SK-N-SH (cell line): ENCODE measurements around the gene COL24A1. TPM values are rescaled to one million over a fixed set of nuclear protein-coding genes. Genes with fewer than 3 reads are reported as not detected.

ENCODE experiments used
- CTCF ChIA-PET: fragments of 300-600, 350-600 bp; formaldehyde crosslinking; extraction: SDS; loops from one replicate; lab custom pipeline; 2021; lab: Yijun Ruan, JAX
- POLR2A ChIA-PET: fragments of 350-600 bp; sonication (Branson Sonifier 250); formaldehyde crosslinking; extraction: SDS; loops from one replicate; lab custom pipeline; 2020; ENCODE audit warnings: antibody characterized with exemption, inconsistent platforms; lab: Yijun Ruan, JAX
- DNase-seq: peaks from one replicate; pipeline ENCODE4 v3.0.0; 2012
- H2AFZ ChIP-seq: fragments of 200-600 bp; sonication (generic); 2 replicates; pipeline ENCODE4 v1.8.1; 2016; ENCODE audit warnings: antibody characterized with exemption, mild to moderate bottlenecking, low read depth
- H3F3A ChIP-seq: fragments of 200-600 bp; sonication (generic); replicated peaks from 2 replicates; pipeline ENCODE3; 2016; ENCODE audit warnings: antibody characterized with exemption, mild to moderate bottlenecking; ENCODE audit not compliant: insufficient read depth
- H3K27ac ChIP-seq, 2 experiments: fragments of 200-500 bp in 1 of 2; fragments of 200-600 bp in 1 of 2; sonication (Bioruptor generic) in 1 of 2; sonication (generic), shearing (Covaris generic) in 1 of 2; 2 replicates each; pipeline versions ENCODE4 v1.5.1 to v1.6.1; 2014 to 2016; ENCODE audit warnings: low read depth in 2 of 2, inconsistent platforms in 1 of 2, low read length in 1 of 2, mild to moderate bottlenecking in 1 of 2, mixed read lengths in 1 of 2
- H3K27me3 ChIP-seq: fragments of 200-600 bp; sonication (generic), shearing (Covaris generic); 2 replicates; pipeline ENCODE4 v1.6.1; 2016; ENCODE audit warnings: mixed run types; ENCODE audit not compliant: insufficient read depth
- H3K36me3 ChIP-seq, 2 experiments: fragments of 200-500 bp in 1 of 2; fragments of 200-600 bp in 1 of 2; sonication (Bioruptor generic) in 1 of 2; sonication (generic) in 1 of 2; replicated peaks in 1 of 2; 2 replicates each; pipeline versions ENCODE3 to v1.5.1; 2014 to 2016; ENCODE audit warnings: low read length in 1 of 2, mild to moderate bottlenecking in 1 of 2; ENCODE audit not compliant: insufficient read depth in 2 of 2, control insufficient read depth in 1 of 2
- H3K4me1 ChIP-seq, 2 experiments: fragments of 200-500 bp in 1 of 2; fragments of 200-600 bp in 1 of 2; sonication (Bioruptor generic) in 1 of 2; sonication (generic), shearing (Covaris generic) in 1 of 2; 2 replicates each; pipeline versions ENCODE4 v1.5.1 to v1.6.1; 2014 to 2016; ENCODE audit warnings: low read depth in 1 of 2, low read length in 1 of 2, mixed run types in 1 of 2; ENCODE audit not compliant: insufficient read depth in 2 of 2, control insufficient read depth in 1 of 2
- H3K4me2 ChIP-seq: fragments of 200-600 bp; sonication (generic), shearing (Covaris generic); 2 replicates; pipeline ENCODE4 v1.6.1; 2017; ENCODE audit warnings: mixed run types
- H3K4me3 ChIP-seq, 2 experiments: fragments of 200-500 bp in 1 of 2; fragments of 200-600 bp in 1 of 2; sonication (Bioruptor generic) in 1 of 2; sonication (generic), shearing (Covaris generic) in 1 of 2; 2 replicates each; pipeline versions ENCODE4 v1.5.1 to v1.8.1; 2014 to 2016; ENCODE audit warnings: low read depth in 2 of 2, inconsistent platforms in 1 of 2, low read length in 1 of 2, mild to moderate bottlenecking in 1 of 2, mixed read lengths in 1 of 2, moderate library complexity in 1 of 2
- H3K79me2 ChIP-seq: fragments of 200-600 bp; sonication (generic); 2 replicates; pipeline ENCODE4 v1.8.1; 2017; ENCODE audit warnings: mild to moderate bottlenecking; ENCODE audit not compliant: insufficient read depth
- H3K9ac ChIP-seq: fragments of 200-600 bp; sonication (generic); 2 replicates; pipeline ENCODE4 v1.6.1; 2017; ENCODE audit warnings: mixed run types
- H3K9me2 ChIP-seq: fragments of 200-600 bp; sonication (generic); 2 replicates; pipeline ENCODE4 v1.6.1; 2017; ENCODE audit warnings: mixed run types
- H3K9me3 ChIP-seq: fragments of 200-600 bp; sonication (generic); 2 replicates; pipeline ENCODE4 v1.6.1; 2017; ENCODE audit warnings: mixed run types, mild to moderate bottlenecking, moderate library complexity
- H4K20me1 ChIP-seq: fragments of 200-600 bp; sonication (generic); 2 replicates; pipeline ENCODE4 v1.6.1; 2017; ENCODE audit warnings: mild to moderate bottlenecking, mixed run types; ENCODE audit not compliant: insufficient read depth
- CHD2 ChIP-seq: fragments of 150-350 bp; IDR thresholded peaks from 2 replicates; pipeline ENCODE4 v1.6.1; 2018; ENCODE audit warnings: low read length; ENCODE audit not compliant: partially characterized antibody
- FOXM1 ChIP-seq: IDR thresholded peaks from 2 replicates; pipeline ENCODE4 v1.4.0; 2012; ENCODE audit warnings: low read depth, mild to moderate bottlenecking
- GATA2 ChIP-seq: sonication (generic); formaldehyde crosslinking; IDR thresholded peaks from 2 replicates; pipeline ENCODE4 v1.5.0; 2020; ENCODE audit warnings: mild to moderate bottlenecking, missing genetic modification reagents
- MXI1 ChIP-seq: IDR thresholded peaks from 2 replicates; pipeline ENCODE4 v1.6.1; 2012; ENCODE audit warnings: mild to moderate bottlenecking, low read depth, low read length, improper control_type of control experiment
- NRF1 ChIP-seq: IDR thresholded peaks from 2 replicates; pipeline ENCODE4 v1.6.1; 2012; ENCODE audit warnings: low read depth, mild to moderate bottlenecking, low read length
- POLR2AphosphoS5 ChIP-seq: IDR thresholded peaks from 2 replicates; pipeline ENCODE4 v1.6.1; 2012; ENCODE audit warnings: low read depth, low read length
- RAD21 ChIP-seq: IDR thresholded peaks from 2 replicates; pipeline ENCODE4 v1.6.1; 2012; ENCODE audit warnings: mild to moderate bottlenecking, low read length
- RFX5 ChIP-seq: IDR thresholded peaks from 2 replicates; pipeline ENCODE4 v1.6.1; 2012; ENCODE audit warnings: mild to moderate bottlenecking, improper control_type of control experiment, low read length
- RXRA ChIP-seq: IDR thresholded peaks from 2 replicates; pipeline ENCODE4 v1.4.0; 2012; ENCODE audit warnings: low read depth, mild to moderate bottlenecking, borderline replicate concordance
- SIN3A ChIP-seq: IDR thresholded peaks from 2 replicates; pipeline ENCODE4 v1.6.1; 2012; ENCODE audit warnings: low read depth, mild to moderate bottlenecking, low read length, moderate library complexity, borderline replicate concordance
- TCF12 ChIP-seq: IDR thresholded peaks from 2 replicates; pipeline ENCODE4 v1.4.0; 2012
- TEAD4 ChIP-seq: IDR thresholded peaks from 2 replicates; pipeline ENCODE4 v1.4.0; 2012; ENCODE audit warnings: mild to moderate bottlenecking, borderline replicate concordance; ENCODE audit not compliant: insufficient read depth
- USF2 ChIP-seq: fragments of 150-350 bp; IDR thresholded peaks from 2 replicates; pipeline ENCODE4 v1.6.1; 2017; ENCODE audit warnings: antibody characterized with exemption, low read length, low read depth, borderline replicate concordance
- YY1 ChIP-seq: IDR thresholded peaks from 2 replicates; pipeline ENCODE4 v1.4.0; 2012; ENCODE audit warnings: low read depth, mild to moderate bottlenecking
- WGBS: methylation state at CpG from one replicate; pipeline ENCODE4 v1.1.6; 2017; ENCODE audit warnings: low lambda C conversion rate; 5-methylcytosine and 5-hydroxymethylcytosine counted together
- polyA plus RNA-seq, 3 experiments: library from polyadenylated mRNA; depleted of rRNA; stranded (reverse); fragments of >200 nt; gene quantifications; 2 replicates each; pipeline ENCODE4 v1.2.3, GENCODE V29; 2012
- TF ChIP-seq, protein P1 (sequence below): IDR thresholded peaks from 2 replicates; pipeline ENCODE4 v1.4.0; 2012; ENCODE audit warnings: low read depth
- TF ChIP-seq, protein P2 (sequence below): IDR thresholded peaks from 2 replicates; pipeline ENCODE4 v1.4.0; 2012; ENCODE audit warnings: low read depth, borderline replicate concordance
- TF ChIP-seq, protein P3 (sequence below): IDR thresholded peaks from 2 replicates; pipeline ENCODE4 v1.4.0; 2012; ENCODE audit warnings: low read depth, borderline replicate concordance
- TF ChIP-seq, protein P4 (sequence below): fragments of 150-350 bp; IDR thresholded peaks from 2 replicates; pipeline ENCODE4 v1.6.1; 2016; ENCODE audit warnings: mild to moderate bottlenecking, low read depth, low read length

COL24A1 gene
- polyA plus RNA-seq, 1 of the 3 experiments (the other 2 are of a cell fraction) = not detected

GRCh38 chr1:85816606-85817005, 340.0 kb downstream of the COL24A1 start:
- TF ChIP-seq, protein P1, sequence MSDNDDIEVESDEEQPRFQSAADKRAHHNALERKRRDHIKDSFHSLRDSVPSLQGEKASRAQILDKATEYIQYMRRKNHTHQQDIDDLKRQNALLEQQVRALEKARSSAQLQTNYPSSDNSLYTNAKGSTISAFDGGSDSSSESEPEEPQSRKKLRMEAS = no peak
- TF ChIP-seq YY1 (no peak), SIN3A (no peak), POLR2AphosphoS5 (no peak), TCF12 (no peak), FOXM1 (no peak), NRF1 (no peak), MXI1 (no peak), USF2 (no peak)
- TF ChIP-seq, protein P2, sequence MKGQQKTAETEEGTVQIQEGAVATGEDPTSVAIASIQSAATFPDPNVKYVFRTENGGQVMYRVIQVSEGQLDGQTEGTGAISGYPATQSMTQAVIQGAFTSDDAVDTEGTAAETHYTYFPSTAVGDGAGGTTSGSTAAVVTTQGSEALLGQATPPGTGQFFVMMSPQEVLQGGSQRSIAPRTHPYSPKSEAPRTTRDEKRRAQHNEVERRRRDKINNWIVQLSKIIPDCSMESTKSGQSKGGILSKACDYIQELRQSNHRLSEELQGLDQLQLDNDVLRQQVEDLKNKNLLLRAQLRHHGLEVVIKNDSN = no peak
- TF ChIP-seq, protein P3, sequence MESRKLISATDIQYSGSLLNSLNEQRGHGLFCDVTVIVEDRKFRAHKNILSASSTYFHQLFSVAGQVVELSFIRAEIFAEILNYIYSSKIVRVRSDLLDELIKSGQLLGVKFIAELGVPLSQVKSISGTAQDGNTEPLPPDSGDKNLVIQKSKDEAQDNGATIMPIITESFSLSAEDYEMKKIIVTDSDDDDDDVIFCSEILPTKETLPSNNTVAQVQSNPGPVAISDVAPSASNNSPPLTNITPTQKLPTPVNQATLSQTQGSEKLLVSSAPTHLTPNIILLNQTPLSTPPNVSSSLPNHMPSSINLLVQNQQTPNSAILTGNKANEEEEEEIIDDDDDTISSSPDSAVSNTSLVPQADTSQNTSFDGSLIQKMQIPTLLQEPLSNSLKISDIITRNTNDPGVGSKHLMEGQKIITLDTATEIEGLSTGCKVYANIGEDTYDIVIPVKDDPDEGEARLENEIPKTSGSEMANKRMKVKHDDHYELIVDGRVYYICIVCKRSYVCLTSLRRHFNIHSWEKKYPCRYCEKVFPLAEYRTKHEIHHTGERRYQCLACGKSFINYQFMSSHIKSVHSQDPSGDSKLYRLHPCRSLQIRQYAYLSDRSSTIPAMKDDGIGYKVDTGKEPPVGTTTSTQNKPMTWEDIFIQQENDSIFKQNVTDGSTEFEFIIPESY = no peak
- TF ChIP-seq, protein P4, sequence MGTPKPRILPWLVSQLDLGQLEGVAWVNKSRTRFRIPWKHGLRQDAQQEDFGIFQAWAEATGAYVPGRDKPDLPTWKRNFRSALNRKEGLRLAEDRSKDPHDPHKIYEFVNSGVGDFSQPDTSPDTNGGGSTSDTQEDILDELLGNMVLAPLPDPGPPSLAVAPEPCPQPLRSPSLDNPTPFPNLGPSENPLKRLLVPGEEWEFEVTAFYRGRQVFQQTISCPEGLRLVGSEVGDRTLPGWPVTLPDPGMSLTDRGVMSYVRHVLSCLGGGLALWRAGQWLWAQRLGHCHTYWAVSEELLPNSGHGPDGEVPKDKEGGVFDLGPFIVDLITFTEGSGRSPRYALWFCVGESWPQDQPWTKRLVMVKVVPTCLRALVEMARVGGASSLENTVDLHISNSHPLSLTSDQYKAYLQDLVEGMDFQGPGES = no peak
- no peaks in the 10 kb centered on the region for H3F3A ChIP-seq
- no peak overlapping the region for H3K9ac ChIP-seq
- no peaks in the 10 kb centered on the region for H3K27me3 ChIP-seq
- POLR2A ChIA-PET = no interaction called here
- no peaks in the 10 kb centered on the region for H3K36me3 ChIP-seq
- CTCF ChIA-PET = interaction anchor here (1.8 kb wide), 1 partner anchor 508 kb away, joined by 8 read pairs; no protein-coding TSS in a partner anchor
- WGBS = 31% methylated on average over 1 of the region's 1 CpG
- no peak overlapping the region for H3K4me3 ChIP-seq
- H3K79me2 ChIP-seq = no peaks in the 10 kb centered on the region
- no peaks in the 10 kb centered on the region for H3K9me3 ChIP-seq
- no peak overlapping the region for H3K27ac ChIP-seq
- H3K4me2 ChIP-seq = no peak overlapping the region
- H2AFZ ChIP-seq = no peak overlapping the region
- DNase-seq = no peak
- no peaks in the 10 kb centered on the region for H4K20me1 ChIP-seq
- H3K9me2 ChIP-seq = no peaks in the 10 kb centered on the region
- no peaks in the 10 kb centered on the region for H3K4me1 ChIP-seq

DNA sequence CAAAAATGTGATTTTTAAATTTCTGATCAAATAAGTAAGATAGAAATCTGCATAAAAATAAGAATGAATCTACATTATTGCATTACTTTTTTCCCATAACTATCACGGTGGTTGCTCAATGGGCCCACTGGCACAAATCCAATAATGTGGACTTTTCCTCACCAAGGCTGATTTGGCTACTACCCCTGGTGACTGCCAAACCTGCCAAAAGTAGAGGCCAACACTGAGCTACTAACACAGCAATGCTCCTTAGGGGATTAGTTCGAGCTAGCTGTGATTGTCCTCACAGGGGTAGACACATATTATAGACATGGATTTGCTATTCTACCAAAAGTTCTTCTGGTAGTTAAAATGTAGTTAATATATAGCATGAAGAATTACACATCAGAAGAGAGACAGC, 340.7 kb downstream of the COL24A1 start:
- H3K4me3 ChIP-seq = no peak overlapping the region
- CTCF ChIA-PET = interaction anchor here (1.8 kb wide), 1 partner anchor 508 kb away, joined by 8 read pairs; no protein-coding TSS in a partner anchor
- H3K4me1 ChIP-seq = no peaks in the 10 kb centered on the region
- WGBS = 0% methylated on average over 2 of the region's 2 CpGs
- H3K4me2 ChIP-seq = no peak overlapping the region
- H4K20me1 ChIP-seq = no peaks in the 10 kb centered on the region
- no peaks in the 10 kb centered on the region for H3K36me3 ChIP-seq
- no peaks in the 10 kb centered on the region for H3K27me3 ChIP-seq
- no peak overlapping the region for H3K27ac ChIP-seq
- H3K9me3 ChIP-seq = no peaks in the 10 kb centered on the region
- no peak for DNase-seq
- no peak overlapping the region for H2AFZ ChIP-seq
- H3K9me2 ChIP-seq = no peaks in the 10 kb centered on the region
- H3F3A ChIP-seq = no peaks in the 10 kb centered on the region
- no peak overlapping the region for H3K9ac ChIP-seq
- no peak for TF ChIP-seq YY1
- TF ChIP-seq CHD2 = no peak
- no peak for TF ChIP-seq RAD21
- TF ChIP-seq FOXM1 = no peak
- TF ChIP-seq, protein P3 = no peak
- no peak for TF ChIP-seq GATA2
- TF ChIP-seq, protein P2 = no peak
- TF ChIP-seq POLR2AphosphoS5 = no peak
- TF ChIP-seq TEAD4 = no peak
- no peak for TF ChIP-seq MXI1
- TF ChIP-seq RXRA = no peak
- no peak for TF ChIP-seq SIN3A
- no peak for TF ChIP-seq RFX5
- POLR2A ChIA-PET = no interaction called here
- H3K79me2 ChIP-seq = no peaks in the 10 kb centered on the region
